WERI-Rb-1 (cell line): Measurements from ENCODE around the gene NUP93.

Experiments used
- DNase-seq: peaks from one replicate; pipeline ENCODE4 v3.0.0-alpha.2; 2020
- H3K27ac ChIP-seq: fragments of 250-450 bp; sonication (Bioruptor Pico); 2 replicates; pipeline ENCODE4 v1.5.1; 2020; ENCODE audit warnings: mild to moderate bottlenecking, moderate library complexity
- H3K27me3 ChIP-seq: fragments of 250-450 bp; sonication (Bioruptor Pico); 2 replicates; pipeline ENCODE4 v1.5.1; 2021; ENCODE audit warnings: mild to moderate bottlenecking, low read depth, moderate library complexity; ENCODE audit not compliant: insufficient read depth, severe bottlenecking
- H3K36me3 ChIP-seq: fragments of 250-450 bp; sonication (Bioruptor Pico); 2 replicates; pipeline ENCODE4 v1.5.1; 2020; ENCODE audit warnings: mild to moderate bottlenecking, moderate library complexity
- H3K4me3 ChIP-seq: 2 replicates; pipeline ENCODE4 v1.5.1; 2011; ENCODE audit warnings: low read depth, mild to moderate bottlenecking, control low read depth, low read length
- H3K9me3 ChIP-seq: fragments of 250-450 bp; sonication (Bioruptor Pico); 2 replicates; pipeline ENCODE4 v1.5.1; 2021; ENCODE audit warnings: mild to moderate bottlenecking, moderate library complexity; ENCODE audit not compliant: severe bottlenecking
- TF ChIP-seq, protein P1 (sequence below): IDR thresholded peaks from 2 replicates; pipeline ENCODE4 v1.5.1; 2011; ENCODE audit warnings: low read depth, mild to moderate bottlenecking, control low read depth, inconsistent platforms, low read length

The NUP93 gene

DNA sequence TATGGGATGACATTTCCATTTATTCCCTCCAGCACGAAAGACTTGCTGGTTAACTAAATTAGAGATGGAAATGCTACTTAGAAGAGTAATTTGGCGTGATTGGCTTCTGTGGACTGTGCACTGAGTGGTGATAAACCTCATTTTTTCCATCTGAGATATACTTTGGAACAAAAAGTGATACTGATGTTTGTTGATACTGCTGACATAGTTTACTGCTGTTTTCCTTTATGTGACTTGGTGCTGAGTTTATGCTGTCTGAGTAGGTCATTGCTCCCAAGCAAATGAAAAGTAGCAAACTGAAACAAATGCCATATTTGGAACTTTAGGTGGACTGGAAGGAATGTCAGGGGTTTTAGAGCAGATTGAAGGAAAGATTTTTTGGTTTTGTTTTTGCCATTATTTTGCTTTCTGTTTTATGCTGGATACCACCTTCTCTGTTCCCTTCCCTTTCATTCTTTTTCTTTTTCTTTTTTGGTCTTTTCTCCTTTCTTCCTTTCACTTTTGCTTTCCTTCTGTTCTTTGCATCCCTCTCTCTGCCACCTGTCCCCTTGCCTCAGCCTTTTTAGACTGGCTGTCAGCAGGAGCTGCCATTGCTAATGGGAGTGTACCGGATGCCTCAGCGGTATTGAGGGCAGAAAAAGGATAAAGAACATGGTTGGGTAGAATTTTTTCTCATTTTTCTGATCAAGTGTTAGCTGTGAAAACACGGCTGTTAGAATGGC, 41.8 kb downstream of the NUP93 start:
- Histone ChIP-seq H3K27me3 (no peaks in the 10 kb centered on the region), H3K9me3 (no peaks in the 10 kb centered on the region), H3K4me3 (no peak overlapping the region), H3K27ac (no peak overlapping the region), H3K36me3 (no peaks in the 10 kb centered on the region; the same call in 1 of the 2 replicates)
- DNase-seq: no peak
- TF ChIP-seq, protein P1, sequence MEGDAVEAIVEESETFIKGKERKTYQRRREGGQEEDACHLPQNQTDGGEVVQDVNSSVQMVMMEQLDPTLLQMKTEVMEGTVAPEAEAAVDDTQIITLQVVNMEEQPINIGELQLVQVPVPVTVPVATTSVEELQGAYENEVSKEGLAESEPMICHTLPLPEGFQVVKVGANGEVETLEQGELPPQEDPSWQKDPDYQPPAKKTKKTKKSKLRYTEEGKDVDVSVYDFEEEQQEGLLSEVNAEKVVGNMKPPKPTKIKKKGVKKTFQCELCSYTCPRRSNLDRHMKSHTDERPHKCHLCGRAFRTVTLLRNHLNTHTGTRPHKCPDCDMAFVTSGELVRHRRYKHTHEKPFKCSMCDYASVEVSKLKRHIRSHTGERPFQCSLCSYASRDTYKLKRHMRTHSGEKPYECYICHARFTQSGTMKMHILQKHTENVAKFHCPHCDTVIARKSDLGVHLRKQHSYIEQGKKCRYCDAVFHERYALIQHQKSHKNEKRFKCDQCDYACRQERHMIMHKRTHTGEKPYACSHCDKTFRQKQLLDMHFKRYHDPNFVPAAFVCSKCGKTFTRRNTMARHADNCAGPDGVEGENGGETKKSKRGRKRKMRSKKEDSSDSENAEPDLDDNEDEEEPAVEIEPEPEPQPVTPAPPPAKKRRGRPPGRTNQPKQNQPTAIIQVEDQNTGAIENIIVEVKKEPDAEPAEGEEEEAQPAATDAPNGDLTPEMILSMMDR: no peak

DNA sequence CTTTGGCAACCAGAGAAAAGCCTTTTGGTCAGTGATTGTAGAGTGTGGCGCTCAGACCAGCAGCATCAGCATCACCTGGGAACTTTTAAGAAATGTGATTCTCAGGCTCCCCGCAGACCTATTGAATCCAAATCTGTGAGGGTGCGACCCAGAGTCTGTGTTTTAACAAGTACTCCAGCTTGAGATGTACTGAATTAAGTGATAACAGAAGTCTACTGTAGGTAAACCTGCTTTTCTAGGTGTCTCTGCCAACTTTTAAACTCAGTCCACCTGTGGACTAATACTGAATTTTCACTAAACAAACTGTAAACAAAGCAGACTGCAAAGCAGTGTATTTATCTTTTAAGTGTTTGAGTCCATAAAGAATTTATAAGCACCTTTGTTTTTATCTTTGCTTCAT, 43.6 kb downstream of the NUP93 start:
- H3K27me3 ChIP-seq: no peaks in the 10 kb centered on the region
- no peaks in the 10 kb centered on the region for H3K9me3 ChIP-seq
- DNase-seq: no peak
- no peak overlapping the region for H3K4me3 ChIP-seq
- TF ChIP-seq, protein P1: no peak
- no peaks in the 10 kb centered on the region; the same call in 1 of the 2 replicates for H3K36me3 ChIP-seq
- H3K27ac ChIP-seq: no peak overlapping the region

DNA sequence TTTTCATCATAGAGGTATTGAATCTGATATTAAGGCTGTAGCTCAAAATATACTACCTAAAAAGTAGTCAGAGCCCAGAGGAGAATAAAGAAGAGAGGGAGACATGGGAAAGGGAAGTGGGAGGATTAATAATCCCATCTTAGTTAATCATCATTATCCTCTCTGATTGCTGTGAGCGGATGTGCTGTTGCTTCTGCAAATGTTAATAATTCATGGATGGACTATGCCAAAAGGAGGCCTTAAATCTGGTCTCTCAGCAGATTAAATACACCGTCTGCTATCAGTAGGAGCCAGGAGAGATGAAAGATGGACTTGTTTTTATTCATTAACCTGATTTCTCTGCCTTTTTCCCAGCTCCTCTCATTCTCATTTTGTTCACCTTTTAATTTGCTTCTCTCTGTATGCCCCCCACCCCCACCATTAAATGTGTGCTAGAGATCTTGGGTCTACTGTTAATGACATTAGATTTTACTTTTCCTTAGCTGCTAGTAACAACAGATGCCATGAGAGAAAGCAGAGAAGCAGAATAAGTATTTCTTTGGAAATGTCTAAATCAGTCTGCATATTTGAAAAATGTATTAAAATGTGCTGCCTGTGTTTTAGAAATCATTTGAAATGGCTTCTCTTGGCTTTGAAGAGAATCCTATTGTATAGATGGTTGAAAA, 44.2 kb downstream of the NUP93 start:
- no peak for DNase-seq
- no peaks in the 10 kb centered on the region; the same call in 1 of the 2 replicates for H3K36me3 ChIP-seq
- H3K9me3 ChIP-seq: no peaks in the 10 kb centered on the region
- no peaks in the 10 kb centered on the region for H3K27me3 ChIP-seq
- H3K27ac ChIP-seq: no peak overlapping the region
- TF ChIP-seq, protein P1: no peak
- H3K4me3 ChIP-seq: no peak overlapping the region

DNA sequence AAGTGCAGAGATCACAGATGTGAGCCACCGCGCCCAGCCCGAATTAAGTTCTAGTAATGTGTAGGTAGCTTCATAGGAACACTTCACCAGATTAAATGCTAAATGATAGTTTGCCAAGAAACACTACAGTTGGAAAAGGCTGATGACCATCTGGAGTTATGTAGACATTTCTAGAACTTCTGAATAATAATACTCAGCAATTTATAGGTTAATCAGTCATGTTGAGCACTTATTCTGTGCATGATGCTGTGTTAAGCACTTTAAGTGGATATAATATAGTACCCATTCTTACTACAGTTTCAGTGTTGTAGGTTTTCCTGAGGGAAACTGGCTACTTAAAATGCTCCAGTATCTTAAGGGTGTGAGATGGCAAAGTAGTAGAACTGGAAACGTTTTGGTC, 45.2 kb downstream of the NUP93 start:
- H3K4me3 ChIP-seq: no peak overlapping the region
- TF ChIP-seq, protein P1: no peak
- no peaks in the 10 kb centered on the region for H3K27me3 ChIP-seq
- DNase-seq: no peak
- no peaks in the 10 kb centered on the region; the same call in 1 of the 2 replicates for H3K36me3 ChIP-seq
- no peaks in the 10 kb centered on the region for H3K9me3 ChIP-seq
- no peak overlapping the region for H3K27ac ChIP-seq

DNA sequence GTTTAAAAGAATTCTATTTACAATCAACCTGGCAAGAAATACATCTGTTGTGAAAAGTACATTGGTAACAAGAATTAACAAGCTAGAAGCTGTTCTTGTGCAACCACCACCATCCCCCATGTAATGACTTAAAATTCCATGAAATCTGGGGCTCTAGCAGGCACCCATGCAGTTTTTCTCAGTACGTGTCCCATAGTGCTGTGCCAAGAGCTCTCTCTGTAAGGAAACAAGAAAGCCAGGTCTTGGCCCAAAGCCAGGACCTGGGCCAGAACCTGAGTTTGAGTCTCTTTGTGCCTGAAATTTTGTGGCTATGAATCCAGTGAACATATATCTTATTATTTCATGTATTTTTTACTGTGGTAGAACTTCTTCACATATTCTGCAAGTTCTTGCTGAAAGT, 46.6 kb downstream of the NUP93 start:
- DNase-seq: no peak
- no peaks in the 10 kb centered on the region for H3K9me3 ChIP-seq
- no peaks in the 10 kb centered on the region for H3K27me3 ChIP-seq
- no peak overlapping the region for H3K27ac ChIP-seq
- no peak overlapping the region for H3K4me3 ChIP-seq
- H3K36me3 ChIP-seq: no peaks in the 10 kb centered on the region; the same call in 1 of the 2 replicates
- TF ChIP-seq, protein P1: no peak

DNA sequence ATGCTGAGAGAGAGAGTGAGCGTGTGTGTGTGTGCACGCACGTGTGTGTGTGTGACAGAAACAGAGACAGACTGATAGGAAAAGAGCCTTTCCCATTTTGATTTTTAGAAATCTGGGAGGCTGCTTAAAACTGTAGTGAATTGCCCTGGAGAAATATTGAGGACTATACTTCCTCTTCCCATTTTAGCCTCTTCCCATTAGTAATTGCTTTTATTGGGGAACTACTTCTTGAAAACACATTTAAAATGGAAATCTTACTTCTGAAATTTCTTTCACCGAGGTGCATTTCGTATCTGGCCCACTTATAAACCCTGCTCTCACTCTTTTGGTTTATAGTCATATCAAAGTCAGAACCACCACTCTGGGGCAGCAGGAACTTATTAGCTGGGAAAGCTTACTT, 47.1 kb downstream of the NUP93 start:
- Histone ChIP-seq H3K36me3 (no peaks in the 10 kb centered on the region; the same call in 1 of the 2 replicates), H3K27me3 (no peaks in the 10 kb centered on the region), H3K4me3 (no peak overlapping the region), H3K9me3 (no peaks in the 10 kb centered on the region), H3K27ac (no peak overlapping the region)
- DNase-seq: no peak
- TF ChIP-seq, protein P1: no peak
